HepG2 (cell line): ENCODE measurements around the gene MIB2. TPM values are rescaled to one million over a fixed set of nuclear protein-coding genes. Genes with fewer than 3 reads are reported as not detected.

Source experiments
- ATAC-seq: fragments of 200-7000 bp; cut with Tn5 transposase; 3 replicates; pipeline ENCODE4 v1.9.1; 2020; ENCODE audit warnings: mild to moderate bottlenecking, moderate library complexity
- BruUV-seq: library from RNA; stranded (reverse); fragments of 400-500 nt; replicated peaks from 2 replicates; lab custom pipeline; 2021; lab: Mats Ljungman, UMichigan
- CTCF ChIA-PET: fragments of 300-600 bp; formaldehyde crosslinking; extraction: SDS; loops from one replicate; lab custom pipeline; 2021; ENCODE audit warnings: low total read pairs, inconsistent platforms, low intra/inter-chr PET ratio; lab: Yijun Ruan, JAX
- POLR2A ChIA-PET: fragments of 350-600 bp; sonication (Branson Sonifier 250); formaldehyde crosslinking; loops from one replicate; lab custom pipeline; 2020; ENCODE audit warnings: antibody characterized with exemption, inconsistent platforms; lab: Yijun Ruan, JAX
- DNase-seq: peaks from one replicate; pipeline ENCODE4 v3.0.0-alpha.2; 2015; ENCODE audit warnings: low spot score
- FAIRE-seq: peaks from 3 replicates; lab custom pipeline; 2011; peaks lifted over from hg19 to GRCh38; lab: Jason Lieb, UNC
- H2AFZ ChIP-seq: one replicate; pipeline ENCODE4 v1.6.1; 2011; ENCODE audit warnings: low read length, inconsistent platforms
- H3K27ac ChIP-seq: fragments of 300-600 bp; 3 replicates; pipeline ENCODE4 v1.8.0; 2011; ENCODE audit warnings: mixed run types, mild to moderate bottlenecking, mixed read lengths, low read length, inconsistent platforms; ENCODE audit not compliant: insufficient read depth; ENCODE audit errors: extremely low read length
- H3K27me3 ChIP-seq, 2 experiments: fragments of 200-600 bp in 1 of 2; 2 replicates in 1 of 2; 3 replicates in 1 of 2; pipeline versions ENCODE4 v1.6.0 to v1.8.0; 2011; ENCODE audit warnings: low read length in 2 of 2, mild to moderate bottlenecking in 2 of 2, moderate library complexity in 2 of 2, inconsistent platforms in 1 of 2; ENCODE audit not compliant: insufficient read depth in 2 of 2, control insufficient read depth in 1 of 2
- H3K36me3 ChIP-seq, 2 experiments: fragments of 200-600 bp in 1 of 2; replicated peaks in 1 of 2; 2 replicates in 1 of 2; 3 replicates in 1 of 2; pipeline versions ENCODE4 v1.5.1 to v1.8.0; 2011; ENCODE audit warnings: low read length in 2 of 2, inconsistent platforms in 1 of 2; ENCODE audit not compliant: insufficient read depth in 2 of 2, control insufficient read depth in 1 of 2
- H3K4me1 ChIP-seq: 2 replicates; pipeline ENCODE4 v1.5.1; 2012; ENCODE audit warnings: low read length, inconsistent platforms; ENCODE audit not compliant: insufficient read depth
- H3K4me2 ChIP-seq: 2 replicates; pipeline ENCODE4 v1.6.0; 2011; ENCODE audit warnings: low read depth, low read length, inconsistent platforms
- H3K4me3 ChIP-seq, 3 experiments: fragments of 200-600 bp in 1 of 3; sonication (generic), shearing (Covaris generic) in 1 of 3; replicated peaks in 1 of 3; 2 replicates each; pipeline ENCODE4 v1.5.1; 2011 to 2016; ENCODE audit warnings: low read length in 3 of 3, inconsistent platforms in 2 of 3, low read depth in 2 of 3, mild to moderate bottlenecking in 2 of 3, control low read depth in 1 of 3, mixed read lengths in 1 of 3; ENCODE audit not compliant: insufficient read depth in 1 of 3
- H3K79me2 ChIP-seq: one replicate; pipeline ENCODE4 v1.6.1; 2011; ENCODE audit warnings: low read length, inconsistent platforms; ENCODE audit not compliant: insufficient read depth
- H3K9ac ChIP-seq: 2 replicates; pipeline ENCODE4 v1.6.0; 2011; ENCODE audit warnings: mild to moderate bottlenecking, low read depth, low read length, inconsistent platforms; ENCODE audit not compliant: insufficient read depth
- H3K9me3 ChIP-seq: 2 replicates; pipeline ENCODE4 v1.5.1; 2012; ENCODE audit warnings: mild to moderate bottlenecking, low read length
- H4K20me1 ChIP-seq: 2 replicates; pipeline ENCODE4 v1.6.0; 2011; ENCODE audit warnings: inconsistent platforms, mild to moderate bottlenecking, low read length, moderate library complexity; ENCODE audit not compliant: insufficient read depth
- BRD4 ChIP-seq: sonication (generic); formaldehyde crosslinking; IDR thresholded peaks from 2 replicates; pipeline ENCODE4 v1.4.0; 2020; ENCODE audit warnings: missing genetic modification reagents
- DMTF1 ChIP-seq: sonication (generic); formaldehyde crosslinking; IDR thresholded peaks from 2 replicates; pipeline ENCODE4 v1.4.0; 2020; ENCODE audit warnings: mild to moderate bottlenecking, missing genetic modification reagents
- ETV6 ChIP-seq: sonication (generic); formaldehyde crosslinking; conservative IDR thresholded peaks from 2 replicates; pipeline ENCODE4 v1.4.0; 2020; ENCODE audit warnings: missing genetic modification reagents
- KMT2A ChIP-seq: sonication (generic); formaldehyde crosslinking; IDR thresholded peaks from 2 replicates; pipeline ENCODE4 v1.4.0; 2020; ENCODE audit warnings: missing genetic modification reagents
- MAFK ChIP-seq, 2 experiments: IDR thresholded peaks in 1 of 2; conservative IDR thresholded peaks in 1 of 2; 2 replicates each; pipeline ENCODE4 v1.6.1; 2011; ENCODE audit warnings: improper control_type of control experiment in 2 of 2, low read length in 2 of 2
- MLLT10 ChIP-seq: sonication (generic); formaldehyde crosslinking; IDR thresholded peaks from 2 replicates; pipeline ENCODE4 v1.4.0; 2020; ENCODE audit warnings: missing genetic modification reagents
- MYPOP ChIP-seq: sonication (generic); formaldehyde crosslinking; IDR thresholded peaks from 2 replicates; pipeline ENCODE4 v1.8.1; 2023; ENCODE audit warnings: mild to moderate bottlenecking, moderate library complexity, missing genetic modification reagents
- NFIB ChIP-seq: sonication (generic); formaldehyde crosslinking; IDR thresholded peaks from 2 replicates; pipeline ENCODE4 v1.9.0; 2021; ENCODE audit warnings: missing genetic modification reagents, mild to moderate bottlenecking, borderline replicate concordance
- NKX3-1 ChIP-seq: sonication (generic); formaldehyde crosslinking; IDR thresholded peaks from 2 replicates; pipeline ENCODE4 v1.5.0; 2020; ENCODE audit warnings: missing genetic modification reagents
- POLR2AphosphoS2 ChIP-seq: IDR thresholded peaks from 2 replicates; pipeline ENCODE4 v1.6.1; 2011; ENCODE audit warnings: low read depth, low read length, improper control_type of control experiment
- RARA ChIP-seq: IDR thresholded peaks from 2 replicates; pipeline ENCODE4 v1.6.1; 2016; ENCODE audit warnings: missing genetic modification reagents, missing compliant biosample characterization
- RBFOX2 ChIP-seq: fragments of 200-400 bp; formaldehyde crosslinking; IDR thresholded peaks from 2 replicates; pipeline ENCODE4 v1.6.1; 2017; ENCODE audit warnings: low read depth, mild to moderate bottlenecking, low read length
- TERF1 ChIP-seq: sonication (generic); formaldehyde crosslinking; IDR thresholded peaks from 2 replicates; pipeline ENCODE4 v1.8.0; 2022; ENCODE audit warnings: mild to moderate bottlenecking, missing genetic modification reagents, moderate library complexity
- ZIK1 ChIP-seq: sonication (generic); formaldehyde crosslinking; IDR thresholded peaks from 2 replicates; pipeline ENCODE4 v1.5.0; 2020; ENCODE audit warnings: mild to moderate bottlenecking, low read depth, missing genetic modification reagents, borderline replicate concordance
- ZNF274 ChIP-seq: sonication (generic); formaldehyde crosslinking; IDR thresholded peaks from 2 replicates; pipeline ENCODE4 v1.5.1; 2020; ENCODE audit warnings: mild to moderate bottlenecking, missing genetic modification reagents
- ZNF430 ChIP-seq: sonication (generic); formaldehyde crosslinking; IDR thresholded peaks from 2 replicates; pipeline ENCODE4 v1.9.0; 2021; ENCODE audit warnings: mild to moderate bottlenecking, missing genetic modification reagents
- ZNF75D ChIP-seq: sonication (generic); formaldehyde crosslinking; IDR thresholded peaks from 2 replicates; pipeline ENCODE4 v1.8.1; 2023; ENCODE audit warnings: missing genetic modification reagents, mild to moderate bottlenecking, borderline replicate concordance
- WGBS: methylation state at CpG from one replicate; pipeline ENCODE4 v1.1.6; 2017; ENCODE audit warnings: low lambda C conversion rate; 5-methylcytosine and 5-hydroxymethylcytosine counted together
- in situ Hi-C: cut with HindIII; loops from 2 replicates; pipeline ENCODE4 v1.10.0; 2017; ENCODE audit warnings: low pct_unique_long_range_greater_than_20kb; ENCODE audit not compliant: extremely low pct_ligation_motif_present
- intact Hi-C: fragments of 100-400 bp; cut with micrococcal nuclease; formaldehyde crosslinking; loops from one replicate; pipeline ENCODE4 v1.10.0; 2022; ENCODE audit not compliant: unreplicated experiment
- polyA plus RNA-seq, 8 experiments: library from polyadenylated mRNA; depleted of rRNA in 3 of 8; stranded (reverse) in 7 of 8; unstranded in 1 of 8; fragments of >200 nt; fragmentation: Illumina TruSeq in 4 of 8; extraction: Trizol in 4 of 8; gene quantifications; 2 replicates each; pipeline versions ENCODE4 v1.2.1 to v1.2.3, GENCODE V29; 2011 to 2016; ENCODE audit warnings: low read depth in 4 of 8, missing spikeins in 1 of 8, mixed read lengths in 1 of 8; ENCODE audit not compliant: insufficient read depth in 1 of 8
- total RNA-seq, 5 experiments: library from RNA; depleted of rRNA; stranded (reverse); fragments of >200 nt; fragmentation: Illumina TruSeq; extraction: Trizol; gene quantifications; 2 replicates each; pipeline ENCODE4 v1.2.3, GENCODE V29; 2016; ENCODE audit warnings: low read depth in 1 of 5

Gene MIB2
- total and polyA plus RNA-seq, 2 of the 13 experiments (the other 11 are each of a cell fraction or from before 2014, with no cell fraction given), result 19.9 to 30.4 TPM

- TF ChIP-seq ZNF274 (CRISPR knock-in tag), result 0 out of 2 replicates have a peak, but pooled peaks have one; percentile 11
- TF ChIP-seq RBFOX2, result no peak
Observed at GRCh38 chr1:1599935-1600860, 15.1 kb upstream of the MIB2 start, which contains the start of gene FNDC10 (continued).

GRCh38 chr1:1600861-1601563 is 14.3 kb upstream of the MIB2 start:
- ATAC-seq, result peak; percentile 10
- no peak overlapping the region for H3K27ac ChIP-seq
- CTCF ChIA-PET, result no interaction called here
- no peak for TF ChIP-seq MYPOP (CRISPR knock-in tag)
- TF ChIP-seq KMT2A, result no peak
- TF ChIP-seq ETV6 (CRISPR knock-in tag), result no peak
- TF ChIP-seq POLR2AphosphoS2, result no peak
- TF ChIP-seq TERF1, result no peak
- no peak for TF ChIP-seq ZIK1 (CRISPR knock-in tag)
- TF ChIP-seq MLLT10 (CRISPR knock-in tag), result no peak
- TF ChIP-seq ZNF75D, result no peak
- no peak for TF ChIP-seq MAFK (conservative IDR thresholded peaks at IDR 0.05 in 1 of 2, IDR thresholded peaks at IDR 0.05 in 1 of 2; ENCODE audit: low read length in 2 of 2)
- TF ChIP-seq RARA, result no peak
- 0 out of 2 replicates have a peak, but pooled peaks have one; percentile 19 for TF ChIP-seq ZNF430 (CRISPR knock-in tag)
- TF ChIP-seq NKX3-1 (CRISPR knock-in tag), result no peak
- no peak for TF ChIP-seq DMTF1
- no peak for TF ChIP-seq BRD4 (CRISPR knock-in tag)
- no peak for TF ChIP-seq NFIB (CRISPR knock-in tag)

More at GRCh38 chr1:1600861-1601563, 14.3 kb upstream of the MIB2 start:
- H3K79me2 ChIP-seq, result no peaks in the 10 kb centered on the region
- BruUV-seq, result no TSS peak
- in situ Hi-C loops, result no loop called here
- POLR2A ChIA-PET, result interaction anchor here (1.1 kb wide), 1 partner anchor 13 kb away, joined by 3 read pairs; no protein-coding TSS in a partner anchor
- FAIRE-seq, result no peak
- peak overlapping the region; percentile 21 to 70 (median 50); a peak in 4 of 6 replicates for H3K4me3 ChIP-seq
- DNase-seq, result no peak
- intact Hi-C loops, result no loop called here
- no peaks in the 10 kb centered on the region for H4K20me1 ChIP-seq
- no peak overlapping the region for H2AFZ ChIP-seq
- peak overlapping the region; percentile 76 for H3K4me2 ChIP-seq
- no peaks in the 10 kb centered on the region for H3K9me3 ChIP-seq
- H3K4me1 ChIP-seq, result peaks cover 57% of the 10 kb centered on the region
- WGBS, result 59% methylated on average over 10 of the region's 22 CpGs
- H3K27me3 ChIP-seq, result peaks cover 7 to 21% of the 10 kb centered on the region in 2 experiments
- H3K9ac ChIP-seq, result peak overlapping the region; percentile 39
- no peaks in the 10 kb centered on the region for H3K36me3 ChIP-seq
